Sigmoid colon (tissue), 7 donors: ENCODE measurements around the gene SDK1. TPM values are rescaled to one million over a fixed set of nuclear protein-coding genes. Genes with fewer than 3 reads are reported as not detected.

ENCODE experiments used
- DNase-seq: peaks from one replicate; pipeline ENCODE4 v3.0.0-alpha.2; 2019
- H3K27ac ChIP-seq, 4 donors: fragments of 200-600 bp; sonication (generic); one replicate each; pipeline ENCODE4 v1.5.1; 2016 to 2019; ENCODE audit warnings: mild to moderate bottlenecking in 1 of 4
- H3K27me3 ChIP-seq, 3 donors: fragments of 200-600 bp; sonication (generic); one replicate each; pipeline ENCODE4 v1.5.1; 2019; ENCODE audit warnings: mild to moderate bottlenecking in 1 of 3
- H3K36me3 ChIP-seq, 4 donors: fragments of 200-600 bp; sonication (generic); one replicate each; pipeline ENCODE4 v1.5.1; 2016 to 2019
- H3K4me1 ChIP-seq, 4 donors: fragments of 200-600 bp; sonication (generic); one replicate each; pipeline ENCODE4 v1.5.1; 2017 to 2019
- H3K4me3 ChIP-seq, 4 donors: fragments of 200-600 bp; sonication (generic); one replicate each; pipeline ENCODE4 v1.5.1; 2017 to 2019; ENCODE audit warnings: mild to moderate bottlenecking in 2 of 4, moderate library complexity in 1 of 4
- H3K9me3 ChIP-seq, 4 donors: fragments of 200-600 bp in 3 of 4; sonication (generic) in 3 of 4; one replicate each; pipeline versions ENCODE4 v1.5.1 to v1.6.1; 2013 to 2019
- CTCF ChIP-seq, 4 experiments: fragments of 450-650 bp in 3 of 4; fragments of 200-600 bp in 1 of 4; IDR thresholded peaks; one replicate each; pipeline ENCODE4 v1.5.1; 2016 to 2019; ENCODE audit warnings: antibody characterized with exemption in 4 of 4, mild to moderate bottlenecking in 3 of 4, moderate library complexity in 2 of 4
- EP300 ChIP-seq, 4 donors: sonication (generic); formaldehyde crosslinking; IDR thresholded peaks; one replicate each; pipeline ENCODE4 v1.6.1; 2017; ENCODE audit warnings: antibody characterized with exemption in 4 of 4
- POLR2A ChIP-seq, 2 donors: fragments of 450-650 bp; IDR thresholded peaks; one replicate each; pipeline ENCODE4 v1.6.1; 2016; ENCODE audit warnings: antibody characterized with exemption in 2 of 2, mild to moderate bottlenecking in 2 of 2, moderate library complexity in 2 of 2
- POLR2AphosphoS5 ChIP-seq, 4 donors: sonication (generic); formaldehyde crosslinking; IDR thresholded peaks; one replicate each; pipeline ENCODE4 v1.6.1; 2017; ENCODE audit warnings: antibody characterized with exemption in 4 of 4
- WGBS, 2 donors: extraction: QIAGEN DNeasy Blood & Tissue Kit; methylation state at CpG; one replicate each; pipeline ENCODE4 v1.1.7; 2013; 5-methylcytosine and 5-hydroxymethylcytosine counted together
- intact Hi-C: fragments of 100-400 bp; cut with DNase I; formaldehyde crosslinking; loops from one replicate; pipeline ENCODE4 v1.15.1; 2023
- polyA plus RNA-seq, 3 donors: library from polyadenylated mRNA; stranded (reverse); fragments of 200-250 nt; gene quantifications; one replicate each; pipeline ENCODE4 v1.2.3, GENCODE V29; 2013
- total RNA-seq, 4 donors: library from RNA; depleted of rRNA; stranded (reverse); fragments of >200 nt; gene quantifications; one replicate each; pipeline ENCODE4 v1.1.0, GENCODE V29; 2016
- donor health status: healthy with polysubstance abuse.
- donor health status: Bipolar disorder and iron deficiency.
- donor health status: healthy.

SDK1 gene
- total and polyA plus RNA-seq, 7 donors, result under 0.01 to 23.0 (median 10.0) TPM; not detected in 1

- no peak for DNase-seq
- H3K9me3 ChIP-seq, result no peaks in the 10 kb centered on the region
- TF ChIP-seq CTCF (IDR thresholded peaks at IDR 0.05) (no peak), EP300 (IDR thresholded peaks at IDR 0.05) (no peak), POLR2A (IDR thresholded peaks at IDR 0.05) (no peak), POLR2AphosphoS5 (IDR thresholded peaks at IDR 0.05) (no peak)
- H3K36me3 ChIP-seq, result peaks cover 0 to 6% (median 0%) of the 10 kb centered on the region in 4 donors
- WGBS, 2 donors, result 91 to 95% methylated on average over 15 of the region's 15 CpGs
- H3K27ac ChIP-seq, result no peak overlapping the region
- intact Hi-C loops, result no loop called here
- no peaks in the 10 kb centered on the region for H3K27me3 ChIP-seq
- no peaks in the 10 kb centered on the region for H3K4me1 ChIP-seq
- H3K4me3 ChIP-seq, result no peak overlapping the region
These were observed 919.0 kb downstream of the SDK1 start for GRCh38 chr7:4220011-4220410.

GRCh38 chr7:4221043-4221442 lies 920.0 kb downstream of the SDK1 start:
- intact Hi-C loops, result no loop called here
- no peaks in the 10 kb centered on the region for H3K9me3 ChIP-seq
- H3K4me3 ChIP-seq, result no peak overlapping the region
- TF ChIP-seq CTCF (IDR thresholded peaks at IDR 0.05) (no peak), POLR2A (IDR thresholded peaks at IDR 0.05) (no peak), POLR2AphosphoS5 (IDR thresholded peaks at IDR 0.05) (no peak), EP300 (IDR thresholded peaks at IDR 0.05) (no peak)
- peaks cover 0 to 6% (median 0%) of the 10 kb centered on the region in 4 donors for H3K36me3 ChIP-seq
- H3K27ac ChIP-seq, result no peak overlapping the region
- no peak for DNase-seq
- no peaks in the 10 kb centered on the region for H3K27me3 ChIP-seq
- H3K4me1 ChIP-seq, result no peaks in the 10 kb centered on the region
- WGBS, 2 donors, result 90 to 93% methylated on average over 21 of the region's 21 CpGs

- intact Hi-C loops, result no loop called here
- 85% methylated on average over 5 of the region's 5 CpGs for WGBS, 2 donors
- DNase-seq, result no peak
- H3K9me3 ChIP-seq, result no peaks in the 10 kb centered on the region
- H3K4me3 ChIP-seq, result no peak overlapping the region
- TF ChIP-seq POLR2A (IDR thresholded peaks at IDR 0.05), result no peak
- TF ChIP-seq EP300 (IDR thresholded peaks at IDR 0.05), result no peak
- TF ChIP-seq POLR2AphosphoS5 (IDR thresholded peaks at IDR 0.05), result no peak
- TF ChIP-seq CTCF (IDR thresholded peaks at IDR 0.05), result no peak
- peaks cover 0 to 6% (median 0%) of the 10 kb centered on the region in 4 donors for H3K36me3 ChIP-seq
- no peaks in the 10 kb centered on the region for H3K27me3 ChIP-seq
- H3K4me1 ChIP-seq, result peaks cover 0 to 2% (median under 1%) of the 10 kb centered on the region in 4 donors
- H3K27ac ChIP-seq, result no peak overlapping the region
These were observed 921.6 kb downstream of the SDK1 start for GRCh38 chr7:4222676-4223075.

GRCh38 chr7:4225361-4225771 lies 924.3 kb downstream of the SDK1 start:
- intact Hi-C loops, result no loop called here
- H3K4me1 ChIP-seq, result peaks cover 0 to 13% (median 5%) of the 10 kb centered on the region in 4 donors
- TF ChIP-seq EP300 (IDR thresholded peaks at IDR 0.05) (no peak), POLR2A (IDR thresholded peaks at IDR 0.05) (no peak), CTCF (IDR thresholded peaks at IDR 0.05) (no peak), POLR2AphosphoS5 (IDR thresholded peaks at IDR 0.05) (no peak)
- no peaks in the 10 kb centered on the region for H3K27me3 ChIP-seq
- no peak overlapping the region for H3K4me3 ChIP-seq
- DNase-seq, result no peak
- H3K36me3 ChIP-seq, result peaks cover 0 to 6% (median 0%) of the 10 kb centered on the region in 4 donors
- H3K27ac ChIP-seq, result no peak overlapping the region
- WGBS, 2 donors, result 95 to 96% methylated on average over 18 of the region's 18 CpGs
- no peaks in the 10 kb centered on the region for H3K9me3 ChIP-seq
